Jurkat, Clone E6-1 (cell line): ENCODE results near the gene TRIB2. TPM values are rescaled to one million over a fixed set of nuclear protein-coding genes. Genes with fewer than 3 reads are reported as not detected.
"Not testable (repeated sequence)": the region's sequence is repeated elsewhere in the genome, so short reads cannot be mapped to it uniquely, and the experiment has no call there.

Experiments
- DNase-seq: peaks from one replicate; pipeline ENCODE4 v3.0.0-alpha.2; 2011; ENCODE audit warnings: low read depth, low spot score
- H3K4me3 ChIP-seq: 2 replicates; pipeline ENCODE4 v1.5.1; 2011; ENCODE audit warnings: mild to moderate bottlenecking, low read length, control low read depth, moderate library complexity
- polyA plus RNA-seq: library from polyadenylated mRNA; unstranded; fragments of >200 nt; gene quantifications from one replicate; pipeline ENCODE4 v1.2.1, GENCODE V29; 2012; ENCODE audit warnings: missing spikeins; ENCODE audit not compliant: insufficient read length, insufficient read depth

Gene TRIB2
- 16.1 TPM for polyA plus RNA-seq

GRCh38 chr2:12716282-12717190, at the start of gene TRIB2:
Gene TRIB2, plus strand, starts transcription at chr2:12716936. Its CDS starts 1,372 bp downstream, at chr2:12718308.
- peak within 1 kb of the TSS; percentile 72 for H3K4me3 ChIP-seq
- peak; percentile 88 for DNase-seq

- H3K4me3 ChIP-seq = no peak overlapping the region
- no peak for DNase-seq
These were observed 47.7 kb upstream of the TRIB2 start for GRCh38 chr2:12669036-12669435.

- no peak for DNase-seq
- H3K4me3 ChIP-seq = no peak overlapping the region
These were observed 43.9 kb upstream of the TRIB2 start for GRCh38 chr2:12672711-12673315.

GRCh38 chr2:12674644-12675328, 42.0 kb upstream of the TRIB2 start:
- DNase-seq = no peak
- H3K4me3 ChIP-seq = no peak overlapping the region

- no peak for DNase-seq
- no peak overlapping the region for H3K4me3 ChIP-seq
These were observed 41.4 kb upstream of the TRIB2 start for GRCh38 chr2:12675352-12675795.

GRCh38 chr2:12675801-12676200, 40.9 kb upstream of the TRIB2 start:
- no peak for DNase-seq
- H3K4me3 ChIP-seq = no peak overlapping the region

GRCh38 chr2:12676771-12677170, 40.0 kb upstream of the TRIB2 start:
- no peak for DNase-seq
- no peak overlapping the region for H3K4me3 ChIP-seq

- DNase-seq = no peak
- no peak overlapping the region for H3K4me3 ChIP-seq
These were observed 38.5 kb upstream of the TRIB2 start for GRCh38 chr2:12678186-12678585.

GRCh38 chr2:12679550-12680072, 37.1 kb upstream of the TRIB2 start:
- no peak for DNase-seq
- H3K4me3 ChIP-seq = no peak overlapping the region

- not testable (repeated sequence) for DNase-seq, H3K4me3 ChIP-seq
These were observed 36.6 kb upstream of the TRIB2 start for GRCh38 chr2:12680115-12680514.

GRCh38 chr2:12682017-12682416, 34.7 kb upstream of the TRIB2 start:
- DNase-seq = no peak
- H3K4me3 ChIP-seq = no peak overlapping the region

GRCh38 chr2:12683457-12684100, 33.2 kb upstream of the TRIB2 start:
- DNase-seq = no peak
- no peak overlapping the region for H3K4me3 ChIP-seq

- no peak for DNase-seq
- no peak overlapping the region for H3K4me3 ChIP-seq
These were observed 32.2 kb upstream of the TRIB2 start for GRCh38 chr2:12684471-12684936.

- DNase-seq = no peak
- H3K4me3 ChIP-seq = no peak overlapping the region
These were observed 31.6 kb upstream of the TRIB2 start for GRCh38 chr2:12685145-12685544.

- no peak overlapping the region for H3K4me3 ChIP-seq
- no peak for DNase-seq
These were observed 30.8 kb upstream of the TRIB2 start for GRCh38 chr2:12685956-12686355.

- no peak overlapping the region for H3K4me3 ChIP-seq
- no peak for DNase-seq
These were observed 29.9 kb upstream of the TRIB2 start for GRCh38 chr2:12686708-12687283.

- no peak for DNase-seq
These were observed 28.6 kb upstream of the TRIB2 start for GRCh38 chr2:12688091-12688490.

GRCh38 chr2:12688893-12689292, 27.8 kb upstream of the TRIB2 start:
- no peak overlapping the region for H3K4me3 ChIP-seq
- no peak for DNase-seq

More at GRCh38 chr2:12688091-12688490, 28.6 kb upstream of the TRIB2 start:
- H3K4me3 ChIP-seq = no peak overlapping the region

GRCh38 chr2:12693509-12693908, 23.2 kb upstream of the TRIB2 start:
- H3K4me3 ChIP-seq = no peak overlapping the region
- DNase-seq = no peak
